WTC11 (cell line): ENCODE measurements around the gene DMBX1. TPM values are rescaled to one million over a fixed set of nuclear protein-coding genes. Genes with fewer than 3 reads are reported as not detected.

Experiments used
- ATAC-seq: fragments of 200-7000 bp; cut with Tn5 transposase; 2 replicates; pipeline ENCODE4 v1.10.0; 2021; ENCODE audit warnings: mild to moderate bottlenecking, moderate library complexity
- CTCF ChIA-PET: fragments of 300-600 bp; sonication (Branson Sonifier 250); formaldehyde crosslinking; loops from one replicate; lab custom pipeline; 2021; ENCODE audit warnings: antibody characterized with exemption; lab: Charles Lee
- POLR2A ChIA-PET: fragments of 350-600 bp; sonication (Branson Sonifier 250); formaldehyde crosslinking; loops from one replicate; lab custom pipeline; 2021; ENCODE audit warnings: antibody characterized with exemption; lab: Charles Lee
- DNase-seq: peaks from one replicate; pipeline ENCODE4 v3.0.0; 2021; ENCODE audit warnings: low spot score
- H3K27ac Mint-ChIP-seq: 2 replicates; pipeline ENCODE4 v1.8.0; 2021; ENCODE audit warnings: mixed read lengths
- H3K27me3 Mint-ChIP-seq: 2 replicates; pipeline ENCODE4 v1.8.0; 2021; ENCODE audit warnings: low read depth, mild to moderate bottlenecking, moderate library complexity, mixed read lengths
- H3K36me3 Mint-ChIP-seq: 2 replicates; pipeline ENCODE4 v1.8.0; 2021; ENCODE audit warnings: mixed read lengths
- H3K4me1 Mint-ChIP-seq: 2 replicates; pipeline ENCODE4 v1.8.0; 2022; ENCODE audit warnings: mixed read lengths
- H3K4me3 Mint-ChIP-seq: 2 replicates; pipeline ENCODE4 v1.8.0; 2021; ENCODE audit warnings: mild to moderate bottlenecking, moderate library complexity, mixed read lengths
- H3K9me3 Mint-ChIP-seq: 2 replicates; pipeline ENCODE4 v1.8.0; 2021; ENCODE audit warnings: mixed read lengths
- ELF4 ChIP-seq: sonication (generic); formaldehyde crosslinking; IDR thresholded peaks from 2 replicates; pipeline ENCODE4 v1.8.1; 2022; ENCODE audit warnings: low read depth, mild to moderate bottlenecking, moderate library complexity, missing genetic modification reagents
- EMX1 ChIP-seq: fragments of 250-450 bp; sonication (Bioruptor Pico); IDR thresholded peaks from 2 replicates; pipeline ENCODE4 v1.8.0; 2021; ENCODE audit warnings: mild to moderate bottlenecking
- ETV6 ChIP-seq: sonication (generic); formaldehyde crosslinking; IDR thresholded peaks from 2 replicates; pipeline ENCODE4 v1.8.1; 2022; ENCODE audit warnings: mild to moderate bottlenecking, missing genetic modification reagents
- FOXK1 ChIP-seq: sonication (generic); formaldehyde crosslinking; IDR thresholded peaks from 2 replicates; pipeline ENCODE4 v1.8.0; 2022; ENCODE audit warnings: mild to moderate bottlenecking, moderate library complexity, missing genetic modification reagents
- FOXP1 ChIP-seq: sonication (generic); formaldehyde crosslinking; IDR thresholded peaks from 2 replicates; pipeline ENCODE4 v1.8.0; 2022; ENCODE audit warnings: missing genetic modification reagents, mild to moderate bottlenecking, moderate library complexity, borderline replicate concordance
- HMGA2 ChIP-seq: fragments of 250-450 bp; sonication (Bioruptor Pico); IDR thresholded peaks from 2 replicates; pipeline ENCODE4 v1.4.0; 2021; ENCODE audit warnings: mild to moderate bottlenecking, moderate library complexity
- NFE2L1 ChIP-seq: sonication (generic); formaldehyde crosslinking; IDR thresholded peaks from 2 replicates; pipeline ENCODE4 v1.8.1; 2023; ENCODE audit warnings: missing genetic modification reagents
- NFYB ChIP-seq: sonication (generic); formaldehyde crosslinking; conservative IDR thresholded peaks from 2 replicates; pipeline ENCODE4 v1.8.0; 2022; ENCODE audit warnings: low read depth, missing genetic modification reagents
- SMAD3 ChIP-seq: sonication (generic); formaldehyde crosslinking; IDR thresholded peaks from 2 replicates; pipeline ENCODE4 v1.8.0; 2022; ENCODE audit warnings: missing genetic modification reagents, mild to moderate bottlenecking, borderline replicate concordance
- SMAD4 ChIP-seq: sonication (generic); formaldehyde crosslinking; IDR thresholded peaks from 2 replicates; pipeline ENCODE4 v1.8.0; 2022; ENCODE audit warnings: mild to moderate bottlenecking, missing genetic modification reagents
- SOX15 ChIP-seq: fragments of 250-450 bp; sonication (Bioruptor Pico); IDR thresholded peaks from 2 replicates; pipeline ENCODE4 v1.9.0; 2021; ENCODE audit warnings: mild to moderate bottlenecking
- TCF7 ChIP-seq: sonication (generic); formaldehyde crosslinking; IDR thresholded peaks from 2 replicates; pipeline ENCODE4 v1.8.0; 2022; ENCODE audit warnings: mild to moderate bottlenecking, low read depth, missing genetic modification reagents, moderate library complexity
- TEAD4 ChIP-seq: sonication (generic); formaldehyde crosslinking; IDR thresholded peaks from 2 replicates; pipeline ENCODE4 v1.8.0; 2022; ENCODE audit warnings: mild to moderate bottlenecking, missing genetic modification reagents
- ZBTB21 ChIP-seq: sonication (generic); formaldehyde crosslinking; IDR thresholded peaks from 2 replicates; pipeline ENCODE4 v1.8.1; 2023; ENCODE audit warnings: mild to moderate bottlenecking, missing genetic modification reagents, borderline replicate concordance
- ZNF263 ChIP-seq: sonication (generic); formaldehyde crosslinking; IDR thresholded peaks from 2 replicates; pipeline ENCODE4 v1.8.1; 2022; ENCODE audit warnings: low read depth, mild to moderate bottlenecking, moderate library complexity, missing genetic modification reagents
- ZNF423 ChIP-seq: fragments of 250-450 bp; sonication (Bioruptor Pico); IDR thresholded peaks from 2 replicates; pipeline ENCODE4 v2.1.2; 2022; ENCODE audit warnings: mild to moderate bottlenecking, moderate library complexity
- total RNA-seq: library from RNA; stranded (reverse); gene quantifications from 3 replicates; pipeline ENCODE4 v1.2.3, GENCODE V29; 2021
- TF ChIP-seq, protein P1 (sequence below): sonication (generic); formaldehyde crosslinking; IDR thresholded peaks from 2 replicates; pipeline ENCODE4 v1.8.1; 2023; ENCODE audit warnings: mild to moderate bottlenecking, missing genetic modification reagents
- TF ChIP-seq, protein P2 (sequence below): sonication (generic); formaldehyde crosslinking; IDR thresholded peaks from 2 replicates; pipeline ENCODE4 v1.8.0; 2022; ENCODE audit warnings: mild to moderate bottlenecking, missing genetic modification reagents
- TF ChIP-seq, protein P3 (sequence below): sonication (generic); formaldehyde crosslinking; IDR thresholded peaks from 2 replicates; pipeline ENCODE4 v1.8.1; 2022; ENCODE audit warnings: low read depth, missing genetic modification reagents, borderline replicate concordance
- TF ChIP-seq, protein P4 (sequence below): sonication (generic); formaldehyde crosslinking; IDR thresholded peaks from 2 replicates; pipeline ENCODE4 v1.8.0; 2023; ENCODE audit warnings: missing genetic modification reagents, mild to moderate bottlenecking, borderline replicate concordance
- TF ChIP-seq, protein P5 (sequence below): sonication (generic); formaldehyde crosslinking; IDR thresholded peaks from 2 replicates; pipeline ENCODE4 v1.8.0; 2022; ENCODE audit warnings: mild to moderate bottlenecking, missing genetic modification reagents
- TF ChIP-seq, protein P6 (sequence below): fragments of 250-450 bp; sonication (Bioruptor Pico); IDR thresholded peaks from 2 replicates; pipeline ENCODE4 v1.9.0; 2021; ENCODE audit warnings: mild to moderate bottlenecking, borderline replicate concordance
- TF ChIP-seq, protein P7 (sequence below): sonication (generic); formaldehyde crosslinking; IDR thresholded peaks from 2 replicates; pipeline ENCODE4 v1.8.0; 2023; ENCODE audit warnings: missing genetic modification reagents

The DMBX1 gene
- total RNA-seq, 1 experiment from 2014 or later: 3.7 TPM

DNA sequence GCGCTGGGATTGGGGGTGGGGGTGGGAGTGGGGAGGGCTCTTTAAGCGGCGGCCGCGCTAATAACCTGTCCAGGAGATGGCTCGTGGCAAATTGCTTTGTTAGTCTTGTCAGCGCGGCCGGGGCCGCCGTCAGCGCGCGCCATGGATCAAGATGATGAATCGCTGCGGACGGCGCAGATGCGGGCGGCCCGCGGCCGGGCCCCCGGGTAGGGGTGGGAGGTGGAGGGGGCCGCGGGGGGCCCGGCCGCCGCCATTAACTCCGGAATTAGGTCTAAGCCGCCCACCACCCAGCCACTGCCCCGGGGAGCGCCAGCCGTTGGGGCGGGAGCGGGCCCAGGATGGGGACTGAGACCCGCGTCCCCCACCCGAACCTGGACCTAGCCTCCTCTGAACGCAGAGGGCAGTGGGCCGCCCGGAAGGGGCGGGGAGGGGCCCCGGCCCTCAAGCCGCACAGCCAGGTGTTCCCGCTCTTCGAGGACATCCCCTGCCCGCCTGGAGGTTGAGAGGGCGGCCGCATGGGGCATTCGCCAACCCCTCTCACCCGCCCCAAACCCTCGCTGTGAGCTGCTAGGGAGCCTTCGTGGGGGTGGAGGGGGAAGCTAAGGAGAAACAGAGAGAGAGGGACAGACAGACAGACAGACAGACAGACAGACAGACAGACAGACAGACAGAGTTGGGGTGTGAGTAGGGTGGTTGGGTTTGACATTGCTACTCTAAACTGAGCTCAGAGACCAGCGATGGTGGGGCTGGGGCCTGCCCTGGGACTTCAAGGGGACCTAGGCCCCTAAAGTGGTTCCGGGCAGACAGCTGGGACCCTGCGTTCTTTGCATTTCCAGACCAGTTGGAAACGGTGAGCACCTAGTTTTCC is 3.8 kb upstream of the DMBX1 start:
- CTCF ChIA-PET: interaction anchor here (0.6 to 6.6 kb wide), 8 partner anchors 8 to 137 kb away, joined by 3 to 201 read pairs (median 6); a partner anchor contains a TSS
- H3K4me3 Mint-ChIP-seq: peak overlapping the region; percentile 49
- TF ChIP-seq, protein P1, sequence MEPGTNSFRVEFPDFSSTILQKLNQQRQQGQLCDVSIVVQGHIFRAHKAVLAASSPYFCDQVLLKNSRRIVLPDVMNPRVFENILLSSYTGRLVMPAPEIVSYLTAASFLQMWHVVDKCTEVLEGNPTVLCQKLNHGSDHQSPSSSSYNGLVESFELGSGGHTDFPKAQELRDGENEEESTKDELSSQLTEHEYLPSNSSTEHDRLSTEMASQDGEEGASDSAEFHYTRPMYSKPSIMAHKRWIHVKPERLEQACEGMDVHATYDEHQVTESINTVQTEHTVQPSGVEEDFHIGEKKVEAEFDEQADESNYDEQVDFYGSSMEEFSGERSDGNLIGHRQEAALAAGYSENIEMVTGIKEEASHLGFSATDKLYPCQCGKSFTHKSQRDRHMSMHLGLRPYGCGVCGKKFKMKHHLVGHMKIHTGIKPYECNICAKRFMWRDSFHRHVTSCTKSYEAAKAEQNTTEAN (CRISPR knock-in tag): no peak
- TF ChIP-seq FOXP1 (CRISPR knock-in tag) (no peak), ZNF423 (CRISPR knock-in tag) (no peak), FOXK1 (CRISPR knock-in tag) (no peak), ZBTB21 (CRISPR knock-in tag) (no peak), ETV6 (CRISPR knock-in tag) (peak; percentile 55; the same call in 1 of the 2 replicates), EMX1 (no peak), NFE2L1 (CRISPR knock-in tag) (no peak), SMAD3 (CRISPR knock-in tag) (no peak), SMAD4 (CRISPR knock-in tag) (no peak), TEAD4 (CRISPR knock-in tag) (no peak), TCF7 (CRISPR knock-in tag) (no peak), NFYB (CRISPR knock-in tag) (no peak), ELF4 (CRISPR knock-in tag) (no peak), HMGA2 (CRISPR knock-in tag) (no peak), SOX15 (CRISPR knock-in tag) (no peak), ZNF263 (CRISPR knock-in tag) (no peak)
- TF ChIP-seq, protein P2, sequence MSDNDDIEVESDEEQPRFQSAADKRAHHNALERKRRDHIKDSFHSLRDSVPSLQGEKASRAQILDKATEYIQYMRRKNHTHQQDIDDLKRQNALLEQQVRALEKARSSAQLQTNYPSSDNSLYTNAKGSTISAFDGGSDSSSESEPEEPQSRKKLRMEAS (CRISPR knock-in tag): peak; percentile 61; the same call in 1 of the 2 replicates
- TF ChIP-seq, protein P3, sequence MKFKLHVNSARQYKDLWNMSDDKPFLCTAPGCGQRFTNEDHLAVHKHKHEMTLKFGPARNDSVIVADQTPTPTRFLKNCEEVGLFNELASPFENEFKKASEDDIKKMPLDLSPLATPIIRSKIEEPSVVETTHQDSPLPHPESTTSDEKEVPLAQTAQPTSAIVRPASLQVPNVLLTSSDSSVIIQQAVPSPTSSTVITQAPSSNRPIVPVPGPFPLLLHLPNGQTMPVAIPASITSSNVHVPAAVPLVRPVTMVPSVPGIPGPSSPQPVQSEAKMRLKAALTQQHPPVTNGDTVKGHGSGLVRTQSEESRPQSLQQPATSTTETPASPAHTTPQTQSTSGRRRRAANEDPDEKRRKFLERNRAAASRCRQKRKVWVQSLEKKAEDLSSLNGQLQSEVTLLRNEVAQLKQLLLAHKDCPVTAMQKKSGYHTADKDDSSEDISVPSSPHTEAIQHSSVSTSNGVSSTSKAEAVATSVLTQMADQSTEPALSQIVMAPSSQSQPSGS: no peak
- TF ChIP-seq, protein P4, sequence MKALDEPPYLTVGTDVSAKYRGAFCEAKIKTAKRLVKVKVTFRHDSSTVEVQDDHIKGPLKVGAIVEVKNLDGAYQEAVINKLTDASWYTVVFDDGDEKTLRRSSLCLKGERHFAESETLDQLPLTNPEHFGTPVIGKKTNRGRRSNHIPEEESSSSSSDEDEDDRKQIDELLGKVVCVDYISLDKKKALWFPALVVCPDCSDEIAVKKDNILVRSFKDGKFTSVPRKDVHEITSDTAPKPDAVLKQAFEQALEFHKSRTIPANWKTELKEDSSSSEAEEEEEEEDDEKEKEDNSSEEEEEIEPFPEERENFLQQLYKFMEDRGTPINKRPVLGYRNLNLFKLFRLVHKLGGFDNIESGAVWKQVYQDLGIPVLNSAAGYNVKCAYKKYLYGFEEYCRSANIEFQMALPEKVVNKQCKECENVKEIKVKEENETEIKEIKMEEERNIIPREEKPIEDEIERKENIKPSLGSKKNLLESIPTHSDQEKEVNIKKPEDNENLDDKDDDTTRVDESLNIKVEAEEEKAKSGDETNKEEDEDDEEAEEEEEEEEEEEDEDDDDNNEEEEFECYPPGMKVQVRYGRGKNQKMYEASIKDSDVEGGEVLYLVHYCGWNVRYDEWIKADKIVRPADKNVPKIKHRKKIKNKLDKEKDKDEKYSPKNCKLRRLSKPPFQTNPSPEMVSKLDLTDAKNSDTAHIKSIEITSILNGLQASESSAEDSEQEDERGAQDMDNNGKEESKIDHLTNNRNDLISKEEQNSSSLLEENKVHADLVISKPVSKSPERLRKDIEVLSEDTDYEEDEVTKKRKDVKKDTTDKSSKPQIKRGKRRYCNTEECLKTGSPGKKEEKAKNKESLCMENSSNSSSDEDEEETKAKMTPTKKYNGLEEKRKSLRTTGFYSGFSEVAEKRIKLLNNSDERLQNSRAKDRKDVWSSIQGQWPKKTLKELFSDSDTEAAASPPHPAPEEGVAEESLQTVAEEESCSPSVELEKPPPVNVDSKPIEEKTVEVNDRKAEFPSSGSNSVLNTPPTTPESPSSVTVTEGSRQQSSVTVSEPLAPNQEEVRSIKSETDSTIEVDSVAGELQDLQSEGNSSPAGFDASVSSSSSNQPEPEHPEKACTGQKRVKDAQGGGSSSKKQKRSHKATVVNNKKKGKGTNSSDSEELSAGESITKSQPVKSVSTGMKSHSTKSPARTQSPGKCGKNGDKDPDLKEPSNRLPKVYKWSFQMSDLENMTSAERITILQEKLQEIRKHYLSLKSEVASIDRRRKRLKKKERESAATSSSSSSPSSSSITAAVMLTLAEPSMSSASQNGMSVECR: no peak
- TF ChIP-seq, protein P5, sequence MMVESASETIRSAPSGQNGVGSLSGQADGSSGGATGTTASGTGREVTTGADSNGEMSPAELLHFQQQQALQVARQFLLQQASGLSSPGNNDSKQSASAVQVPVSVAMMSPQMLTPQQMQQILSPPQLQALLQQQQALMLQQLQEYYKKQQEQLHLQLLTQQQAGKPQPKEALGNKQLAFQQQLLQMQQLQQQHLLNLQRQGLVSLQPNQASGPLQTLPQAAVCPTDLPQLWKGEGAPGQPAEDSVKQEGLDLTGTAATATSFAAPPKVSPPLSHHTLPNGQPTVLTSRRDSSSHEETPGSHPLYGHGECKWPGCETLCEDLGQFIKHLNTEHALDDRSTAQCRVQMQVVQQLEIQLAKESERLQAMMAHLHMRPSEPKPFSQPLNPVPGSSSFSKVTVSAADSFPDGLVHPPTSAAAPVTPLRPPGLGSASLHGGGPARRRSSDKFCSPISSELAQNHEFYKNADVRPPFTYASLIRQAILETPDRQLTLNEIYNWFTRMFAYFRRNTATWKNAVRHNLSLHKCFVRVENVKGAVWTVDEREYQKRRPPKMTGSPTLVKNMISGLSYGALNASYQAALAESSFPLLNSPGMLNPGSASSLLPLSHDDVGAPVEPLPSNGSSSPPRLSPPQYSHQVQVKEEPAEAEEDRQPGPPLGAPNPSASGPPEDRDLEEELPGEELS: peak; percentile 54; the same call in 1 of the 2 replicates
- TF ChIP-seq, protein P6, sequence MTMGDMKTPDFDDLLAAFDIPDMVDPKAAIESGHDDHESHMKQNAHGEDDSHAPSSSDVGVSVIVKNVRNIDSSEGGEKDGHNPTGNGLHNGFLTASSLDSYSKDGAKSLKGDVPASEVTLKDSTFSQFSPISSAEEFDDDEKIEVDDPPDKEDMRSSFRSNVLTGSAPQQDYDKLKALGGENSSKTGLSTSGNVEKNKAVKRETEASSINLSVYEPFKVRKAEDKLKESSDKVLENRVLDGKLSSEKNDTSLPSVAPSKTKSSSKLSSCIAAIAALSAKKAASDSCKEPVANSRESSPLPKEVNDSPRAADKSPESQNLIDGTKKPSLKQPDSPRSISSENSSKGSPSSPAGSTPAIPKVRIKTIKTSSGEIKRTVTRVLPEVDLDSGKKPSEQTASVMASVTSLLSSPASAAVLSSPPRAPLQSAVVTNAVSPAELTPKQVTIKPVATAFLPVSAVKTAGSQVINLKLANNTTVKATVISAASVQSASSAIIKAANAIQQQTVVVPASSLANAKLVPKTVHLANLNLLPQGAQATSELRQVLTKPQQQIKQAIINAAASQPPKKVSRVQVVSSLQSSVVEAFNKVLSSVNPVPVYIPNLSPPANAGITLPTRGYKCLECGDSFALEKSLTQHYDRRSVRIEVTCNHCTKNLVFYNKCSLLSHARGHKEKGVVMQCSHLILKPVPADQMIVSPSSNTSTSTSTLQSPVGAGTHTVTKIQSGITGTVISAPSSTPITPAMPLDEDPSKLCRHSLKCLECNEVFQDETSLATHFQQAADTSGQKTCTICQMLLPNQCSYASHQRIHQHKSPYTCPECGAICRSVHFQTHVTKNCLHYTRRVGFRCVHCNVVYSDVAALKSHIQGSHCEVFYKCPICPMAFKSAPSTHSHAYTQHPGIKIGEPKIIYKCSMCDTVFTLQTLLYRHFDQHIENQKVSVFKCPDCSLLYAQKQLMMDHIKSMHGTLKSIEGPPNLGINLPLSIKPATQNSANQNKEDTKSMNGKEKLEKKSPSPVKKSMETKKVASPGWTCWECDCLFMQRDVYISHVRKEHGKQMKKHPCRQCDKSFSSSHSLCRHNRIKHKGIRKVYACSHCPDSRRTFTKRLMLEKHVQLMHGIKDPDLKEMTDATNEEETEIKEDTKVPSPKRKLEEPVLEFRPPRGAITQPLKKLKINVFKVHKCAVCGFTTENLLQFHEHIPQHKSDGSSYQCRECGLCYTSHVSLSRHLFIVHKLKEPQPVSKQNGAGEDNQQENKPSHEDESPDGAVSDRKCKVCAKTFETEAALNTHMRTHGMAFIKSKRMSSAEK: no peak
- TF ChIP-seq, protein P7, sequence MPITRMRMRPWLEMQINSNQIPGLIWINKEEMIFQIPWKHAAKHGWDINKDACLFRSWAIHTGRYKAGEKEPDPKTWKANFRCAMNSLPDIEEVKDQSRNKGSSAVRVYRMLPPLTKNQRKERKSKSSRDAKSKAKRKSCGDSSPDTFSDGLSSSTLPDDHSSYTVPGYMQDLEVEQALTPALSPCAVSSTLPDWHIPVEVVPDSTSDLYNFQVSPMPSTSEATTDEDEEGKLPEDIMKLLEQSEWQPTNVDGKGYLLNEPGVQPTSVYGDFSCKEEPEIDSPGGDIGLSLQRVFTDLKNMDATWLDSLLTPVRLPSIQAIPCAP (CRISPR knock-in tag): 0 out of 2 replicates have a peak, but pooled peaks have one; percentile 42

More for the DNA sequence above, 3.8 kb upstream of the DMBX1 start:
- POLR2A ChIA-PET: no interaction called here
- Mint-ChIP-seq H3K27me3 (peaks cover 99% of the 10 kb centered on the region), H3K36me3 (no peaks in the 10 kb centered on the region), H3K4me1 (peaks cover 33% of the 10 kb centered on the region), H3K27ac (no peak overlapping the region), H3K9me3 (no peaks in the 10 kb centered on the region)
- ATAC-seq: peak; percentile 6
- DNase-seq: no peak
